Common myeloid progenitor, CD34-positive (primary cell): ENCODE data around the gene SLC22A25. TPM values are rescaled to one million over a fixed set of nuclear protein-coding genes. Genes with fewer than 3 reads are reported as not detected.

Experiments
- CTCF ChIA-PET: fragments of 350-600 bp; sonication (Branson Sonifier 250); formaldehyde crosslinking; loops from one replicate; lab custom pipeline; 2021; ENCODE audit warnings: antibody characterized with exemption; lab: Charles Lee
- POLR2A ChIA-PET: fragments of 350-600 bp; sonication (Branson Sonifier 250); formaldehyde crosslinking; loops from one replicate; lab custom pipeline; 2021; ENCODE audit warnings: antibody characterized with exemption; lab: Charles Lee
- DNase-seq, 3 donors: peaks; one replicate each; pipeline versions ENCODE4 v3.0.0 to v3.0.0-alpha.2; 2013
- H3K27ac ChIP-seq, 2 experiments: 1 replicate in 1 of 2; 2 replicates in 1 of 2; pipeline ENCODE4 v1.7.0; 2013; ENCODE audit warnings: inconsistent platforms in 2 of 2, low read length in 2 of 2, mild to moderate bottlenecking in 2 of 2, low read depth in 1 of 2, moderate library complexity in 1 of 2; ENCODE audit not compliant: severe bottlenecking in 2 of 2, insufficient read depth in 1 of 2, poor library complexity in 1 of 2
- H3K27me3 ChIP-seq, 5 experiments: replicated peaks in 2 of 5; 1 replicate in 3 of 5; 2 replicates in 2 of 5; pipeline versions ENCODE4 v1.6.1 to v1.7.0; 2013; ENCODE audit warnings: low read length in 4 of 5, mild to moderate bottlenecking in 2 of 5, moderate library complexity in 2 of 5, inconsistent platforms in 1 of 5; ENCODE audit not compliant: insufficient read depth in 5 of 5, control insufficient read depth in 4 of 5
- H3K36me3 ChIP-seq, 4 experiments: 1 replicate in 2 of 4; 2 replicates in 2 of 4; pipeline versions ENCODE4 v1.6.1 to v1.7.0; 2013; ENCODE audit warnings: low read length in 3 of 4, control low read depth in 1 of 4, mild to moderate bottlenecking in 1 of 4; ENCODE audit not compliant: control insufficient read depth in 4 of 4, insufficient read depth in 4 of 4
- H3K4me1 ChIP-seq, 4 experiments: 1 replicate in 3 of 4; 2 replicates in 1 of 4; pipeline versions ENCODE4 v1.6.1 to v1.7.1; 2013; ENCODE audit warnings: low read length in 3 of 4, mild to moderate bottlenecking in 3 of 4, control low read depth in 1 of 4, inconsistent platforms in 1 of 4, moderate library complexity in 1 of 4; ENCODE audit not compliant: control insufficient read depth in 4 of 4, insufficient read depth in 4 of 4; ENCODE audit errors: control extremely low read depth in 1 of 4
- H3K4me3 ChIP-seq, 7 experiments: 1 replicate in 4 of 7; 2 replicates in 3 of 7; pipeline versions ENCODE4 v1.5.1 to v1.7.0; 2013; ENCODE audit warnings: mild to moderate bottlenecking in 7 of 7, low read length in 6 of 7, moderate library complexity in 6 of 7, inconsistent platforms in 2 of 7, low read depth in 2 of 7, control low read depth in 1 of 7; ENCODE audit not compliant: insufficient read depth in 4 of 7, control insufficient read depth in 1 of 7; ENCODE audit errors: extremely low read depth in 1 of 7
- H3K9me3 ChIP-seq, 5 experiments: 1 replicate in 4 of 5; 2 replicates in 1 of 5; pipeline versions ENCODE4 v1.6.1 to v1.7.1; 2013; ENCODE audit warnings: low read length in 4 of 5, mild to moderate bottlenecking in 2 of 5, inconsistent platforms in 1 of 5, low read depth in 1 of 5, moderate library complexity in 1 of 5; ENCODE audit not compliant: control insufficient read depth in 4 of 5, insufficient read depth in 2 of 5; ENCODE audit errors: control extremely low read depth in 1 of 5
- WGBS: methylation state at CpG from one replicate; pipeline ENCODE4 v1.1.5; 2013; ENCODE audit not compliant: insufficient coverage; 5-methylcytosine and 5-hydroxymethylcytosine counted together
- polyA plus RNA-seq: library from polyadenylated mRNA; unstranded; fragments of 120-200 nt; gene quantifications from one replicate; pipeline ENCODE4 v1.2.1, GENCODE V29; 2013

SLC22A25 gene
- not detected for polyA plus RNA-seq

- DNase-seq = peak in 1 of 3 donors; percentile 3
- Histone ChIP-seq H3K36me3 (no peaks in the 10 kb centered on the region), H3K27me3 (peaks cover 0 to 18% (median 5%) of the 10 kb centered on the region in 5 experiments), H3K4me3 (no peak within 1 kb of the TSS), H3K27ac (no peak within 1 kb of the TSS), H3K9me3 (no peaks in the 10 kb centered on the region), H3K4me1 (peaks cover 0 to 3% (median 0%) of the 10 kb centered on the region in 4 experiments)
- POLR2A ChIA-PET = no interaction called here
- CTCF ChIA-PET = no interaction called here
- 67% methylated on average over 4 of the region's 5 CpGs for WGBS
Measured at GRCh38 chr11:63243533-63243932, at the start of gene SLC22A25. TSS of gene SLC22A25 (minus strand) at chr11:63243599. CDS start at chr11:63229652, 13,947 bp downstream.

GRCh38 chr11:63290285-63290684, 46.9 kb upstream of the SLC22A25 start:
- ChIA-PET POLR2A (no interaction called here), CTCF (no interaction called here)
- H3K4me1 ChIP-seq = no peaks in the 10 kb centered on the region
- DNase-seq = no peak
- 100% methylated on average over 2 of the region's 4 CpGs for WGBS
- no peak overlapping the region for H3K4me3 ChIP-seq
- H3K36me3 ChIP-seq = no peaks in the 10 kb centered on the region
- peaks cover 0 to 8% (median 0%) of the 10 kb centered on the region in 5 experiments for H3K9me3 ChIP-seq
- H3K27me3 ChIP-seq = peaks cover 0 to 8% (median 0%) of the 10 kb centered on the region in 5 experiments
- no peak overlapping the region for H3K27ac ChIP-seq

GRCh38 chr11:63289658-63290057, 46.3 kb upstream of the SLC22A25 start:
- CTCF ChIA-PET = no interaction called here

GRCh38 chr11:63282579-63282978, 39.2 kb upstream of the SLC22A25 start:
- POLR2A ChIA-PET = no interaction called here
- Histone ChIP-seq H3K9me3 (peaks cover 0 to 2% (median 0%) of the 10 kb centered on the region in 5 experiments), H3K4me1 (no peaks in the 10 kb centered on the region), H3K27me3 (peaks cover 2 to 7% (median 5%) of the 10 kb centered on the region in 5 experiments), H3K36me3 (no peaks in the 10 kb centered on the region), H3K27ac (no peak overlapping the region), H3K4me3 (no peak overlapping the region)
- CTCF ChIA-PET = no interaction called here
- no peak for DNase-seq

More at GRCh38 chr11:63289658-63290057, 46.3 kb upstream of the SLC22A25 start:
- Histone ChIP-seq H3K4me3 (no peak overlapping the region), H3K27me3 (peaks cover 0 to 8% (median 0%) of the 10 kb centered on the region in 5 experiments), H3K36me3 (no peaks in the 10 kb centered on the region), H3K9me3 (peaks cover 0 to 5% (median 0%) of the 10 kb centered on the region in 5 experiments), H3K4me1 (no peaks in the 10 kb centered on the region), H3K27ac (no peak overlapping the region)
- POLR2A ChIA-PET = no interaction called here
- no peak for DNase-seq
- WGBS = no CpG with 5 or more reads among the region's 5 CpGs

- no peak for DNase-seq
- H3K4me1 ChIP-seq = no peaks in the 10 kb centered on the region
- ChIA-PET CTCF (no interaction called here), POLR2A (no interaction called here)
- no peak overlapping the region for H3K4me3 ChIP-seq
- H3K27me3 ChIP-seq = peaks cover 2 to 7% (median 5%) of the 10 kb centered on the region in 5 experiments
- H3K27ac ChIP-seq = no peak overlapping the region
- peaks cover 0 to 2% (median 0%) of the 10 kb centered on the region in 5 experiments for H3K9me3 ChIP-seq
- no peaks in the 10 kb centered on the region for H3K36me3 ChIP-seq
Measured at GRCh38 chr11:63280920-63281319, 37.5 kb upstream of the SLC22A25 start.

GRCh38 chr11:63277345-63277943, 34.0 kb upstream of the SLC22A25 start:
- ChIA-PET POLR2A (no interaction called here), CTCF (no interaction called here)
- peak; percentile 18 to 41 (median 23) for DNase-seq
- Histone ChIP-seq H3K27me3 (peaks cover 2 to 7% (median 7%) of the 10 kb centered on the region in 5 experiments), H3K27ac (no peak overlapping the region), H3K4me1 (no peaks in the 10 kb centered on the region), H3K9me3 (peaks cover 0 to 3% (median 0%) of the 10 kb centered on the region in 5 experiments), H3K4me3 (no peak overlapping the region), H3K36me3 (no peaks in the 10 kb centered on the region)
- 13% methylated on average over 1 of the region's 1 CpG for WGBS

- Histone ChIP-seq H3K9me3 (peaks cover 0 to 3% (median 0%) of the 10 kb centered on the region in 5 experiments), H3K4me1 (no peaks in the 10 kb centered on the region), H3K4me3 (no peak overlapping the region), H3K27ac (no peak overlapping the region), H3K27me3 (peaks cover 0 to 7% (median 2%) of the 10 kb centered on the region in 5 experiments), H3K36me3 (no peaks in the 10 kb centered on the region)
- WGBS = 83% methylated on average over 1 of the region's 1 CpG
- ChIA-PET POLR2A (no interaction called here), CTCF (no interaction called here)
- DNase-seq = no peak
Measured at GRCh38 chr11:63274776-63275175, 31.4 kb upstream of the SLC22A25 start.
